IMR-90 (cell line): ENCODE data around the gene ANKLE1. TPM values are rescaled to one million over a fixed set of nuclear protein-coding genes. Genes with fewer than 3 reads are reported as not detected.
A peak's percentile ranks its signal among the peaks of the same experiment; 100 is the strongest.

Source experiments
- ATAC-seq: fragments of 200-7000 bp; cut with Tn5 transposase; 2 replicates; pipeline ENCODE4 v1.9.1; 2020; ENCODE audit warnings: low read depth, mild to moderate bottlenecking, moderate library complexity
- BruUV-seq: library from RNA; stranded (reverse); fragments of 400-500 nt; replicated peaks from 2 replicates; lab custom pipeline; 2021; lab: Mats Ljungman, UMichigan
- CTCF ChIA-PET: fragments of 300-600 bp; formaldehyde crosslinking; extraction: SDS; loops from one replicate; lab custom pipeline; 2021; ENCODE audit warnings: antibody characterized with exemption; lab: Yijun Ruan, JAX
- POLR2A ChIA-PET: fragments of 300-600 bp; sonication (Branson Sonifier 250); formaldehyde crosslinking; loops from one replicate; lab custom pipeline; 2022; ENCODE audit warnings: antibody characterized with exemption; ENCODE audit not compliant: unreplicated experiment; lab: Charles Lee
- DNase-seq: peaks from one replicate; pipeline ENCODE4 v3.0.0; 2013
- H2AFZ ChIP-seq: replicated peaks from 2 replicates; pipeline ENCODE3; 2013; ENCODE audit warnings: low read length, mild to moderate bottlenecking; ENCODE audit not compliant: poor library complexity
- H2AK5ac ChIP-seq: 2 replicates; pipeline ENCODE4 v1.6.1; 2013; ENCODE audit warnings: low read depth, low read length, inconsistent platforms
- H2AK9ac ChIP-seq: replicated peaks from 2 replicates; pipeline ENCODE3; 2013; ENCODE audit warnings: mild to moderate bottlenecking, low read depth, low read length, moderate library complexity; ENCODE audit not compliant: poor library complexity
- H2BK120ac ChIP-seq: 2 replicates; pipeline ENCODE4 v1.6.1; 2013; ENCODE audit warnings: low read depth, low read length, inconsistent platforms
- H2BK15ac ChIP-seq: 3 replicates; pipeline ENCODE4 v1.6.1; 2013; ENCODE audit warnings: low read depth, low read length, inconsistent platforms
- H2BK20ac ChIP-seq: 2 replicates; pipeline ENCODE4 v1.6.1; 2013; ENCODE audit warnings: low read depth, mild to moderate bottlenecking, inconsistent platforms, low read length, moderate library complexity
- H2BK5ac ChIP-seq: 2 replicates; pipeline ENCODE4 v1.6.1; 2013; ENCODE audit warnings: mild to moderate bottlenecking, low read depth, low read length, inconsistent platforms; ENCODE audit not compliant: poor library complexity, severe bottlenecking
- H3K14ac ChIP-seq: replicated peaks from 2 replicates; pipeline ENCODE4 v1.6.1; 2013; ENCODE audit warnings: low read depth, low read length, inconsistent platforms
- H3K18ac ChIP-seq: 2 replicates; pipeline ENCODE4 v1.6.1; 2013; ENCODE audit warnings: low read depth, low read length, control low read depth
- H3K23ac ChIP-seq: 2 replicates; pipeline ENCODE4 v1.6.1; 2013; ENCODE audit warnings: low read depth, low read length, inconsistent platforms
- H3K27ac ChIP-seq: 2 replicates; pipeline ENCODE4 v1.5.1; 2013; ENCODE audit warnings: mild to moderate bottlenecking, control low read depth, low read length; ENCODE audit not compliant: insufficient read depth
- H3K27me3 ChIP-seq: 2 replicates; pipeline ENCODE4 v1.6.1; 2013; ENCODE audit warnings: low read length; ENCODE audit not compliant: control insufficient read depth, insufficient read depth
- H3K36me3 ChIP-seq: 2 replicates; pipeline ENCODE4 v1.6.1; 2013; ENCODE audit warnings: low read length, mixed read lengths; ENCODE audit not compliant: control insufficient read depth, insufficient read depth
- H3K4ac ChIP-seq: 2 replicates; pipeline ENCODE4 v1.6.1; 2013; ENCODE audit warnings: low read depth, low read length, inconsistent platforms
- H3K4me1 ChIP-seq: 2 replicates; pipeline ENCODE4 v1.6.1; 2013; ENCODE audit warnings: low read length, mixed read lengths; ENCODE audit not compliant: control insufficient read depth, insufficient read depth
- H3K4me2 ChIP-seq: 2 replicates; pipeline ENCODE4 v1.6.1; 2013; ENCODE audit warnings: low read depth, mild to moderate bottlenecking, control low read depth, low read length, moderate library complexity
- H3K4me3 ChIP-seq: 2 replicates; pipeline ENCODE4 v1.5.1; 2013; ENCODE audit warnings: low read depth, mild to moderate bottlenecking, control low read depth, low read length, moderate library complexity; ENCODE audit not compliant: insufficient read depth
- H3K56ac ChIP-seq: 2 replicates; pipeline ENCODE4 v1.6.1; 2013; ENCODE audit warnings: low read length, inconsistent platforms; ENCODE audit not compliant: insufficient read depth; ENCODE audit errors: extremely low read depth
- H3K79me1 ChIP-seq, 2 experiments: 2 replicates each; pipeline ENCODE4 v1.6.1; 2013; ENCODE audit warnings: low read length in 2 of 2, inconsistent platforms in 1 of 2, low read depth in 1 of 2
- H3K9ac ChIP-seq: 2 replicates; pipeline ENCODE4 v1.6.1; 2013; ENCODE audit warnings: low read depth, low read length, control low read depth
- H3K9me1 ChIP-seq: 2 replicates; pipeline ENCODE4 v1.6.1; 2013; ENCODE audit warnings: low read length, inconsistent platforms; ENCODE audit not compliant: insufficient read depth
- H3K9me3 ChIP-seq: 2 replicates; pipeline ENCODE4 v1.6.1; 2013; ENCODE audit warnings: low read length; ENCODE audit not compliant: control insufficient read depth, insufficient read depth
- H4K20me1 ChIP-seq: 2 replicates; pipeline ENCODE4 v1.6.1; 2013; ENCODE audit warnings: low read length, inconsistent platforms; ENCODE audit not compliant: insufficient read depth
- H4K5ac ChIP-seq: 2 replicates; pipeline ENCODE4 v1.6.1; 2013; ENCODE audit warnings: mild to moderate bottlenecking, low read depth, low read length, control low read depth
- H4K8ac ChIP-seq, 2 experiments: 2 replicates each; pipeline ENCODE4 v1.6.1; 2013; ENCODE audit warnings: low read depth in 2 of 2, low read length in 2 of 2, control low read depth in 1 of 2, inconsistent platforms in 1 of 2
- H4K91ac ChIP-seq: 2 replicates; pipeline ENCODE4 v1.6.1; 2013; ENCODE audit warnings: low read depth, low read length, inconsistent platforms; ENCODE audit not compliant: insufficient read depth
- BHLHE40 ChIP-seq: fragments of 150-350 bp; IDR thresholded peaks from 2 replicates; pipeline ENCODE4 v1.6.1; 2016; ENCODE audit warnings: mild to moderate bottlenecking, low read depth, low read length
- CEBPB ChIP-seq: IDR thresholded peaks from 2 replicates; pipeline ENCODE4 v1.6.1; 2012; ENCODE audit warnings: low read depth, low read length, improper control_type of control experiment
- CHD1 ChIP-seq: IDR thresholded peaks from 2 replicates; pipeline ENCODE4 v1.6.1; 2012; ENCODE audit warnings: low read depth, low read length, improper control_type of control experiment
- CTCF ChIP-seq: conservative IDR thresholded peaks from 2 replicates; pipeline ENCODE4 v1.5.1; 2012; ENCODE audit warnings: mild to moderate bottlenecking, low read depth, low read length, improper control_type of control experiment
- FOS ChIP-seq: fragments of 150-350 bp; IDR thresholded peaks from 2 replicates; pipeline ENCODE4 v1.6.1; 2016; ENCODE audit warnings: low read depth, low read length
- MAFK ChIP-seq: IDR thresholded peaks from 2 replicates; pipeline ENCODE4 v1.6.1; 2012; ENCODE audit warnings: low read depth, low read length, improper control_type of control experiment
- MAZ ChIP-seq: IDR thresholded peaks from 2 replicates; pipeline ENCODE4 v1.6.1; 2012; ENCODE audit warnings: low read depth, mild to moderate bottlenecking, low read length, improper control_type of control experiment, moderate library complexity, borderline replicate concordance
- MXI1 ChIP-seq: IDR thresholded peaks from 2 replicates; pipeline ENCODE4 v1.6.1; 2012; ENCODE audit warnings: low read depth, mild to moderate bottlenecking, low read length, moderate library complexity, borderline replicate concordance
- NFE2L2 ChIP-seq: fragments of 150-350 bp; IDR thresholded peaks from 2 replicates; pipeline ENCODE4 v1.6.1; 2016; ENCODE audit warnings: low read depth, mild to moderate bottlenecking, low read length
- POLR2A ChIP-seq: IDR thresholded peaks from 2 replicates; pipeline ENCODE4 v1.6.1; 2012; ENCODE audit warnings: mild to moderate bottlenecking, low read depth, low read length
- RAD21 ChIP-seq: IDR thresholded peaks from 2 replicates; pipeline ENCODE4 v1.6.1; 2012; ENCODE audit warnings: low read length, improper control_type of control experiment
- RCOR1 ChIP-seq: IDR thresholded peaks from 2 replicates; pipeline ENCODE4 v1.6.1; 2012; ENCODE audit warnings: mild to moderate bottlenecking, low read length, improper control_type of control experiment; ENCODE audit not compliant: insufficient replicate concordance
- RFX5 ChIP-seq: IDR thresholded peaks from 2 replicates; pipeline ENCODE4 v1.8.0; 2012; ENCODE audit warnings: low read depth, mild to moderate bottlenecking, low read length, moderate library complexity
- SMC3 ChIP-seq: fragments of 150-350 bp; IDR thresholded peaks from 2 replicates; pipeline ENCODE4 v1.6.1; 2016; ENCODE audit warnings: low read depth, mild to moderate bottlenecking, antibody characterized with exemption, low read length, moderate library complexity
- WGBS, 2 experiments: methylation state at CpG; one replicate each; pipeline versions ENCODE4 v1.1.5 to v1.1.7; 2013; ENCODE audit warnings: missing lambda C conversion rate in 2 of 2; ENCODE audit not compliant: insufficient read length in 1 of 2; ENCODE audit errors: extremely low coverage in 2 of 2; 5-methylcytosine and 5-hydroxymethylcytosine counted together
- dilution Hi-C: fragments of 300-500 bp; cut with HindIII; formaldehyde crosslinking; loops from one replicate; pipeline ENCODE4 v1.14.3; 2018; ENCODE audit warnings: low sequenced_read_pairs; ENCODE audit not compliant: unreplicated experiment
- in situ Hi-C: fragments of 300-500 bp; cut with MboI; formaldehyde crosslinking; loops from 3 replicates; pipeline ENCODE4 v1.14.3; 2019; ENCODE audit warnings: low sequenced_read_pairs, inconsistent platforms, mixed read lengths
- intact Hi-C: fragments of 100-400 bp; cut with micrococcal nuclease; formaldehyde crosslinking; loops from 2 replicates; pipeline ENCODE4 v1.10.0; 2022
- polyA plus RNA-seq, 3 experiments: library from polyadenylated mRNA; depleted of rRNA; stranded (reverse); fragments of >200 nt; gene quantifications; 2 replicates each; pipeline ENCODE4 v1.2.3, GENCODE V29; 2012; ENCODE audit warnings: low replicate concordance in 1 of 3
- total RNA-seq: library from RNA; depleted of rRNA; stranded (reverse); fragments of >200 nt; gene quantifications from 2 replicates; pipeline ENCODE4 v1.2.3, GENCODE V29; 2012
- TF ChIP-seq, protein P1 (sequence below): fragments of 150-350 bp; IDR thresholded peaks from 2 replicates; pipeline ENCODE4 v1.6.1; 2016; ENCODE audit warnings: low read depth, mild to moderate bottlenecking, low read length, moderate library complexity, borderline replicate concordance
- TF ChIP-seq, protein P2 (sequence below): fragments of 150-350 bp; IDR thresholded peaks from 2 replicates; pipeline ENCODE4 v1.6.1; 2017; ENCODE audit warnings: mild to moderate bottlenecking, antibody characterized with exemption, low read length, low read depth

Gene ANKLE1
- total and polyA plus RNA-seq, 2 of the 4 experiments (the other 2 are of a cell fraction), result under 0.01 to 0.87 TPM

- no peaks in the 10 kb centered on the region for H3K4me1 ChIP-seq
- H2AK9ac ChIP-seq, result peak overlapping the region; percentile 16
- H2BK15ac ChIP-seq, result no peak overlapping the region
- H3K9ac ChIP-seq, result no peak overlapping the region
- H3K79me1 ChIP-seq, result peaks cover 0 to under 1% of the 10 kb centered on the region in 2 experiments; a peak in 1 of 4 replicates
- H3K27ac ChIP-seq, result no peak overlapping the region
- dilution Hi-C loops (no loop called here), in situ Hi-C loops (no loop called here), intact Hi-C loops (no loop called here)
- no peak overlapping the region for H3K14ac ChIP-seq
- no TSS peak for BruUV-seq
- no peak overlapping the region for H4K91ac ChIP-seq
- H3K4ac ChIP-seq, result no peak overlapping the region
- no peak overlapping the region for H3K18ac ChIP-seq
- no peak overlapping the region for H3K56ac ChIP-seq
- no peak overlapping the region for H2AFZ ChIP-seq
- H3K4me2 ChIP-seq, result no peak overlapping the region
- no peaks in the 10 kb centered on the region for H3K9me1 ChIP-seq
- no peak overlapping the region for H4K8ac ChIP-seq
- no peak overlapping the region for H2BK120ac ChIP-seq
- no peak overlapping the region for H4K5ac ChIP-seq
- no peaks in the 10 kb centered on the region for H3K9me3 ChIP-seq
- no peak overlapping the region for H3K4me3 ChIP-seq
- H3K27me3 ChIP-seq, result no peaks in the 10 kb centered on the region
- ATAC-seq (no peak), DNase-seq (no peak)
- WGBS, 2 experiments, result 89% methylated on average over 12 of the region's 27 CpGs; no CpG with 5 or more reads in 1 of the 2 experiments
- TF ChIP-seq MAZ (no peak), SMC3 (no peak), FOS (no peak), CEBPB (no peak), MAFK (no peak), NFE2L2 (no peak), MXI1 (no peak), RFX5 (no peak), CHD1 (no peak), RAD21 (no peak), BHLHE40 (no peak), RCOR1 (no peak), CTCF (no peak), POLR2A (no peak)
- TF ChIP-seq, protein P1, sequence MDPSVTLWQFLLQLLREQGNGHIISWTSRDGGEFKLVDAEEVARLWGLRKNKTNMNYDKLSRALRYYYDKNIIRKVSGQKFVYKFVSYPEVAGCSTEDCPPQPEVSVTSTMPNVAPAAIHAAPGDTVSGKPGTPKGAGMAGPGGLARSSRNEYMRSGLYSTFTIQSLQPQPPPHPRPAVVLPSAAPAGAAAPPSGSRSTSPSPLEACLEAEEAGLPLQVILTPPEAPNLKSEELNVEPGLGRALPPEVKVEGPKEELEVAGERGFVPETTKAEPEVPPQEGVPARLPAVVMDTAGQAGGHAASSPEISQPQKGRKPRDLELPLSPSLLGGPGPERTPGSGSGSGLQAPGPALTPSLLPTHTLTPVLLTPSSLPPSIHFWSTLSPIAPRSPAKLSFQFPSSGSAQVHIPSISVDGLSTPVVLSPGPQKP, result no peak
- TF ChIP-seq, protein P2, sequence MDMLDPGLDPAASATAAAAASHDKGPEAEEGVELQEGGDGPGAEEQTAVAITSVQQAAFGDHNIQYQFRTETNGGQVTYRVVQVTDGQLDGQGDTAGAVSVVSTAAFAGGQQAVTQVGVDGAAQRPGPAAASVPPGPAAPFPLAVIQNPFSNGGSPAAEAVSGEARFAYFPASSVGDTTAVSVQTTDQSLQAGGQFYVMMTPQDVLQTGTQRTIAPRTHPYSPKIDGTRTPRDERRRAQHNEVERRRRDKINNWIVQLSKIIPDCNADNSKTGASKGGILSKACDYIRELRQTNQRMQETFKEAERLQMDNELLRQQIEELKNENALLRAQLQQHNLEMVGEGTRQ, result no peak
- peaks cover 7% of the 10 kb centered on the region; the same call in 1 of the 2 replicates for H4K20me1 ChIP-seq
- ChIA-PET POLR2A (no interaction called here), CTCF (no interaction called here)
- no peak overlapping the region for H2BK20ac ChIP-seq
- H2BK5ac ChIP-seq, result no peak overlapping the region
- peaks cover 16% of the 10 kb centered on the region for H3K36me3 ChIP-seq
- no peak overlapping the region for H2AK5ac ChIP-seq
- H3K23ac ChIP-seq, result no peak overlapping the region
These were observed 45.5 kb downstream of the ANKLE1 start for GRCh38 chr19:17327068-17327653.
